Right hindlimb (tissue), 1 donor: ENCODE results near the gene PHC1.

Source experiments
- DNase-seq: peaks from one replicate; pipeline ENCODE4 v3.0.0-alpha.2; 2018

The PHC1 gene

GRCh38 chr12:8950702-8951478 is 36.6 kb downstream of the PHC1 start:
- DNase-seq, result no peak

DNA sequence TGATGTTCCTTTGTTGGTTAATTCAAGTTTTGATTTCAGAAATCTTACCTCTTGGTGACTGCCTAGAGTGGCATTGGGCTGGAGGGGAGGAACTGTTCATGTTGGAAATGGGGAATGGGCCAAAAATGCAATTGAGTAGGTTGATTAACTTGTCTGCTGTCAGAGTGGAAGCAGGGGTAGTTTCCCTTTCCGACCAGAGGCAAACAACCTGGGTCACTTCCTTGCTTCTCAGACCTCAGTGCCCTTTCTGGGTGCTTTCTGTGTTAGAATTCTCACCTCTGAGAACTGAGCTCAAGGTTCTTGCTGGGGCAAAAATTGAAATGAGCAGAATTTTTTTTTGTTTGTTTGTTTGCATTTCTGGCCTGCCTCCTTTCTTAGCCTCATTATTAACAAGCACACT is 37.4 kb downstream of the PHC1 start:
- DNase-seq, result no peak

DNA sequence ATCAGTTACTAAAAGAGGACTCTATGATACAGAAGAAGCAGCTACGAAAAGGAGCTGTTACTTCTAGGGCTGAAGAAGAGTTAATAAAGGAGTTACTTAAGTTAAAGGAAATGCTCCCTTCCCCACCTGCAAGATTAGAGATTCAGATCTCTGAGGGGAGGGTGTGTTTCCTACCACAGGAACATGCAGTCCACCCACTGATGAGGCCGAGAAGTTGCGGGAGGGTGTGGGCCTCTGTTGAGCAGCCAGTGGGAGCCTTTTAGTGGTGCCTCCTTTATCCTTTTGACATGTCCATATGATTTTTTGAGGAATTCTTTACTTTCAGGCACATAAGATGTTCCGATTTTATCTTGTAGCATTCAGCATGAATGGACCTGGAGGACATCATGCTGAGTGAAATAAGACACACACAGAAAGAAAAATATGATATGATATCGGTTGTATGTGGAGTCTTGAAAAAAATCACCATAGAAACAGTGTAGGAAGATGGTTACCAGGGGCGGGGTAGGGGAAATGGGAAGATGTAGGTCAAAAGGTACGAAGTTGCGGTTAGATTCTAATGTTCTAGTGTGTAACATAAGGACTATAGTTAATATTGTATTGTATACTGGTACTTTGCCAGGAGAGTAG is 39.6 kb downstream of the PHC1 start:
- DNase-seq, result no peak

DNA sequence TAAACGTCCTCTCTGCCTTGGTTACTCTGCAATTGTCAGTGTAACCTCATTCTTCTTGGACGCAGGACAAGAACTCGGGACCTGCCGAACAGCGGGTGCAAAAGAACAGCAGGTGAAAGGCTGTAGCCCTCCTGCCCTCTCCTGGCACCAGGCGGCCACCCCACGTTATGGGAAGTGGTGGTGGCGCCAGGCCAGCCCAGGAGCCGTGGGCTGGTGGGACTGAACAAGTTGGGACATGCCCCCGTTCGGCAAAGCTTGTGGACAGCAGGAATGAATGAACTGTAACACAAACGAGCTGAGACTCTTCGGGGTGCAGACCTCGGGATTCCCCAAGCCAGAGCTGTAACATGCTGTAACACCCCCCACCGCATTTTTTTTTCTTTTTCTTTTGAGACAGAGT is 41.8 kb downstream of the PHC1 start:
- DNase-seq, result no peak

- DNase-seq, result no peak
These were observed 42.5 kb downstream of the PHC1 start for GRCh38 chr12:8956772-8957171.

- no peak for DNase-seq
These were observed 43.3 kb downstream of the PHC1 start for GRCh38 chr12:8957561-8957960.

DNA sequence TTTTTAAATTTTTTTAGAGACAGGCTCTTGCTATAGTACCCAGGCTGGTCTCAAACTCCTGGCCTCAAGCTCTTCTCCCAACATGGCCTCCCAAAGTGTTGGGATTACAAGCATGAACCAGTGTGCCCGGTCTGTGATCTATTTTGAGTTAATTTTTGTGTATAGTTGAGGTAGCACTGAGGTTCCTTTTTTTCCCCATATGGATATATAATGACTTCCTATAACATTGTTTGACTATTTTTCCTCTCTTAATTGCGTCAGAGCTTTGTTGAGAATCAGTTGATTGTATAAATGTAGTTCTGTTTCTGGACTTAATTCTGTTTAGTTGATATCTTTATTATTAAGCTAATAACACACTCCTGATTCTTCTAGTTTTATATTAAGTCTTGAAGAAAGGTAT is 43.8 kb downstream of the PHC1 start:
- no peak for DNase-seq

- no peak for DNase-seq
These were observed 45.9 kb downstream of the PHC1 start for GRCh38 chr12:8960176-8960575.

DNA sequence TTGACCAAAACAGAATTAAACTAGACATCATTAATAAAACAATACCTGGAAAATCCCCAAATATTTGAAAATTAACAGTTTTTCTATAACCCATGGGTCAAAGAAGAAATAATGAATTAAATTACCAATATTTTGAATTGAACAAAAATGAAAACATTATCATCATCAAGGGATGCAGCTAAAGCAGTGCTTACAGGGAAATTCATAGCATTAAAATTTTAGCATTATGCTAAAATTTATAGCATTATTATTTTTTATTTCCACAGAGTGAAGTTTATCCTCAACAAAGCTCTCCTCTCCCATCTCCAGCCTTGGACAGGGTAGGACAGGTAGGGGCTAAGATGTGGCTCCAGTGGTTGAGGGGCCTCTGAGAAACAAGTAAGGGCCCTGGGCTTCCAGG is 54.5 kb downstream of the PHC1 start:
- DNase-seq, result no peak

GRCh38 chr12:8969861-8970411 is 55.6 kb downstream of the PHC1 start:
- no peak for DNase-seq

GRCh38 chr12:8970432-8970831 is 56.1 kb downstream of the PHC1 start:
- DNase-seq, result no peak

GRCh38 chr12:8980137-8980536 is 65.8 kb downstream of the PHC1 start:
- DNase-seq, result no peak

DNA sequence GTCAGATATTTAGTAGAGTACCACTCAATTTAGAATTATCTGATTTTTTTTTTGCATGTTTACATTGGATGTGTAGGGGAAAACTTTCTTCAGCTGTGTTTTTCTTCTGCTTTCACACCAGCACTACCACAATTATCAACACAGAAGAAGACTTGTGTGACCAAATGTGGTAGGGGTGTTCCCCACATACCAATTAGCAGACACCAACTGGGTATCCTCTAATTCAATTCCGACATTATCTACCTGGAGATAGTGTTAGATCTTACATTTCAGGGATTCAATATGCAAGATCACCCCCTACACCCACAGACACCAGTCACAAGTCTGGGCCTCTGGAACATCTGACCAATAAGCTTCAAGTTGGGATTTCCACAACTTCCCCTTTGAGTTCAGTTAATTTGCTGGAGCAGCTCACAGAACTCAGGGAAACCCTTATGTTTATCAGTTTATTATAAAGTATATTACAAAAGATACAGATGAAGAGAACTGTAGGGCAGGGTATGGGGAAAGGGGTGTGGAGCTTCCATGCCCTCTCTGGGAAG is 71.0 kb downstream of the PHC1 start:
- DNase-seq, result no peak

DNA sequence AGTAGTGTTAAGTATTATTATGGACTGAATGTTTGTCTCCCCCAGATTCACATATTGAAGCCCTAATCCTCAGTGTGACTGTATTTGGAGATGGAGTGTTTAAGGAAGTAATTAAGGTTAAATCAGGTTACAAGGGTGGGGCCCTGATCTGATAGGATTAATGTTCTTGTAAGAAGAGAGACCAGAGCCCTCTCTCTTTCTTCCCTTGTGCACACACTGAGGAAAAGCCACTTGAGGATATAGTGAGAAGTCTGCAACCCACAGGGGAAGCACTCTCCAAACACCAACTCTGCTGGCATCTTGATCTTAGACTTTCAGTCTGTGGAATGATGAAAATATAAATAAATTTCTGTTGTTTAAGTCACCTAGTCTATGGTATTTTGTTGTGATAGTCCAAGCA is 72.9 kb downstream of the PHC1 start:
- no peak for DNase-seq

DNA sequence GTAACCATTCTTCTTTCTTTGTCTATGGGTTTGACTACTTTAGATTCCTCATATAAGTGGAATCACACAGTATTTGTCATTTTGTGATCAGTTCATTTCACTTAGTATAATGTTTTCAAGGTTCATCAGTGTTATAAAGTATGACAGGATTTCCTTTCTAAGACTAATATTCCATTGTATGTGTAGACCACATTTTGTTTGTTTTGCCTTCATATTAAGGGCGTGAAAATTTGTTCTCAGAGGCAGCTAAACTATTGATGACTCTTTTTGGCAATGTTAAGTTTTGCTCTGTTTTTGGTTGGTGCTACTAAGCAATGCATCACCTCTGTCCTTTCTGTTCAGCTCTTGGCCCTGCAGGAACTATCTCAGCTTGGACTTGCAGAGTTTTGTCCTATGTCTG is 73.4 kb downstream of the PHC1 start:
- DNase-seq, result no peak

- DNase-seq, result no peak
These were observed 75.1 kb downstream of the PHC1 start, which contains the start of gene KLRG1 for GRCh38 chr12:8989413-8989812. Gene KLRG1, plus strand, starts transcription at chr12:8989546. Its CDS starts 90 bp downstream, at chr12:8989636.
